Right lung (tissue), 5 donors: Measurements from ENCODE around the gene NDRG3. TPM values are rescaled to one million over a fixed set of nuclear protein-coding genes. Genes with fewer than 3 reads are reported as not detected.
A peak's percentile ranks its signal among the peaks of the same experiment; 100 is the strongest.
"Not testable (repeated sequence)": the region's sequence is repeated elsewhere in the genome, so short reads cannot be mapped to it uniquely, and the experiment has no call there.

Experiments used
- DNase-seq, 2 donors: peaks; one replicate each; pipeline ENCODE4 v3.0.0-alpha.2; 2013
- polyA plus RNA-seq, 5 donors: library from polyadenylated mRNA; unstranded; fragments of 120-200 nt; gene quantifications; one replicate each; pipeline versions ENCODE4 v1.2.1 to v1.2.3, GENCODE V29; 2013; ENCODE audit warnings: inconsistent platforms in 1 of 5, low replicate concordance in 1 of 5; ENCODE audit not compliant: insufficient read length in 5 of 5, insufficient read depth in 1 of 5

Gene NDRG3
- polyA plus RNA-seq, 5 donors: 26.3 to 39.8 (median 33.6) TPM

GRCh38 chr20:36700438-36700837, 45.5 kb downstream of the NDRG3 start:
- DNase-seq: no peak

GRCh38 chr20:36695467-36695866, 50.4 kb downstream of the NDRG3 start:
- not testable (repeated sequence) for DNase-seq

GRCh38 chr20:36688630-36689029, 57.3 kb downstream of the NDRG3 start:
- DNase-seq: no peak

DNA sequence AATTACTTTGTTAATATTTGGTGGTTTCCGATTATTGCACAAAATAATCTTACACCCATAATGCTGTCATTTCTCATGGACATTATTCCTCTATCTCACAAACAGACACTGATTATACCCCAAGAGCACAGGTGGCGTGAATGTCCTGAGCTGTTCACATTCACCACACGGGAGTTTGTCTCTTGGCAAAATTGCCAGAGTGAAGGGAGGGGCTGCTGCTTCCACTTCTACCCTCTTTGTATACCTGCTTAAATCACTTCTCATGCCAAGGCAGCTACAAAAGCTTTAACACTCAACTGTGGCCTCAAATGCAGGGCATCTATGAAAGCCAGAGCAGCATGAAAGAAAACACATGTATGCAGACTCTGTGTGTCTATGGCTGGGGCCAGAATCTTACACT, 58.0 kb downstream of the NDRG3 start:
- DNase-seq: no peak

DNA sequence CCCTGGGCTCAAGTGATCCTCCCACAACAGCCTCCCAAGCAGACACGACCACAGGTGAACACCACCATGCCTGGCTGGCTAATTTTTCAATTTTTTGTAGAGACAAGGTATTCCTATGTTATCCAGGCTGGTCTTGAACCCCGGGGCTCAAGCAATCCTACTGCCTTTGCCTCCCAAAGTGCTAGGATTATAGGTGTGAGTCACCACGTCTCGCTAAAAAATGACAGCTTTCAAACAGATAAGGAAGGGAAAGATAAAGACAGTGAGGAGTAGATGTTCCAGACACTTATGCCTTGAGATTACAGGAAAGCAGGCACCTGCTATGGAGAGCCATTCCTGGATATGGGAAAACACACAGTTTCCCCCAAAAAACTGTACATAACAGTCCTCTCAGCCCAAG, 58.9 kb downstream of the NDRG3 start:
- no peak for DNase-seq

DNA sequence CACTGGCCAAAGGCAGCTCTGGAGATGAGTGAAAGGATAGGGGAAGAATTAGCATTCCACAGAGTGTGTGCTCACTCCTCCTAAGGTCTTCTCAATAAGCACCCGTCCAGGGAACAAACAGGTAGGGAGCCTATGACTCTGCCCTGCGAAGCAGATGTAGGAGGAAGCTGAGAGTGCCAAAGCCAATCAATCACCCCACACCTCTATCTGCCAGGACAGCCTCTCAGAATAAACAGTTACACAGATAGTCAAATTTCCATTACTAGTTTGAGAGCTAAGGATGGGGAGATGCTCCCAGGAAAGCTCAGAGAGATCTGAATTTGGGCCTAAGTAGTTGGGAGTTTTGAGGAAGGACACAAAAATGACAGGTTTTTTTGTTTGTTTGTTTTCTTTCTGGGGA, 59.4 kb downstream of the NDRG3 start:
- DNase-seq: no peak

- no peak for DNase-seq
These were observed 61.1 kb downstream of the NDRG3 start for GRCh38 chr20:36684747-36685146.

DNA sequence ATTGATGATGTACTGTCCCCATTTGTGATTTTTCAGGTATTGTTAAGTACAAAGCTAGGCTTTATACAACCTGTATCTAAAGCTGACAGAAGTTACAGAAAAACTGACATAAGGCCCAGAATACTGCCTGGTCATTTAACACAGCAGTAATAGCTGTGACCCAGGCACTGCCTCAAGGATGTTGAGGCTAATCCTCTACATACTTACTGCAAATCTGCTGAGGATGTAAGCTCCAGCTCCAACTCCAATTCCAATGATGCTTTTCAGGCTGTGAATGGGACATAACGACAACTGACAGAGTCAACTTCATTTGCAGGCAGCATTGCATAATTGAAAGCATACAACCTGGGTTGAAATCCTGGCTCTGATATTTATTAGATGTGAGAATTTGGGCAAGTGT, 63.6 kb downstream of the NDRG3 start:
- DNase-seq: no peak

DNA sequence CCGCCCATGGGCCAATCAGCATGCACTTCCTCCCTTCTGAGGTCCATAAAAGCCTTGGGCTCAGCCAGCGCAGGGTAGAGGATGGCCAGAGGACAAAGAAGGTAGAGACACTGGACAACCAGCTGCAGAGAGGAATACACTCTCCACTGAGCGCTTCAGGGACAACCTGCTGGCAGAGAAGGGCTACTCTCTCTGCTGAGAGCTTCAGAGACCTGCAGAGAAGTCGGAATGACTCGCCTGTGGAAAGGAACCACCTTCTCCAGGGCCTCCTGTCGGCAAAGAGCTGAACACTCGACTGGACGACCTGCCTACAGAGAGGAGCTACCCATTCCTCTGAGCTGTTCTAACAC, 68.5 kb downstream of the NDRG3 start:
- DNase-seq: no peak

DNA sequence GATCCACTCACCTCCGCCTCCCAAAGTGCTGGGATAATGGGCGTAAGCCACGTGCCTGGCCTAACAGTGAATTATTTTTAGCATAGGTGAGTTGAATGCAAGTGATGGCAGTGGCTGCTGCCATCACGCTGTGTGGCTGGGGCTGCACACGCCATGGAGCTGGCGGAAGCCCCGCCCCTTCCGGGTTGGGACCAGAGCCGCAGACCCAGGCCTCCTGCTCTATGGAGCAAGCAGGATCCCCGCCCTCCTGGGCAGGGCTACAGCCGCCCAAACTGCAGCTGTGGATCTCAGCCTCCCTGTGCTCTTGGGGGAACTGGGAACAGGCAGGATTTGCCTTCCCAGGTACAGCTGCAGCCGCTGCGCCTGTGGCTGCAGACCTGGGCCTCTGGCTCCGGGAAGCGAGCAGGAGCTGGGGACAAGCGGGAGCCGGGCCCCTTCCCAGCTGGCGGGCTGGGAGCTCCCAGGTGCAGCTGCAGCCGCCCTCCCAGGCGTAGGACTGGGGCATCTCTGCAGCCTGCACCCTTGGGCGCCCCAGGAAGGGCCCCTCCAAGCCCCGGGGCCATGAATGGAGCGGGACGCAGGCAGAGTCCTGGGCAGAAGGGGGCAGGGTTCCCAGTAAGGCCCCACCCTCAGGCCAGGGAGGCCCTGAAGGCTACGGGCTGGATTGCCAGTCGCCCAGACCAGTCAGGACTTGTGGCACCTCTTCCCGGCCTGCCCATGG, 69.0 kb downstream of the NDRG3 start:
- DNase-seq: no peak

DNA sequence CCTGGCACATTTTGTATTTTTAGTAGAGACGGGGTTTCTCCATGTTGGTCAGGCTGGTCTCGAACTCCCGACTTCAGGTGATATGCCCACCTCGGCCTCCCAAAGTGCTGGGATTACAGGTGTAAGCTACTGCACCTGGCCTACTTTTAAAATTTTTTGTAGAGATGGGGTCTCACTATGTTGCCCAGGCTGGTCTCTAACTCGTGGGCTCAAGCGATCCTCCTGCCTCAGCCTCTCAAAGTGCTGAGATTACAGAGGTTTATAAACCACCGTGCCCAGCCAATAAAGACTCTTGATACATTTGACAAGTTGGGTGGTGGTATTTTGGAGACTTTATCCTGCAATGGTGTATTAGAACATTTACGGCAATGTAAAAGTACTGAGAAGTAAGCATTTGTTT, 70.3 kb downstream of the NDRG3 start:
- not testable (repeated sequence) for DNase-seq

DNA sequence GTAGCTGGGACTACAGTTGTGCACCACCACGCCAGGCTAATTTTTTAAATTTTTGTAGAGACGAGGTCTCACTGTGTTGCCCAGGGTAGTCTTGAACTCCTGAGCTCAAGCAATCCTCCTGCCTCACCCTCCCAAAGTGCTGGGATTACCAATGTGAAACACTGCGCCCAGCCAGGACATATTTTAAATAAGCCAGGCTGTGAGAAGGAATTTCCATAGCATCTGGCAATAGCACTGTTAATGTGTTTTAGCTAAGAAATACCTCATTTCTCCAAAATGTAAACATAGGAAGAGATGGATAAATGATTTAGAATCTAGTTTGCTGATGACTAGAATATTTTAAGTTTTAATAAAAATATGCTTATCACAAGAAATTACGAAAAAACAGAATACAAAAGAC, 72.9 kb downstream of the NDRG3 start:
- no peak for DNase-seq

GRCh38 chr20:36670665-36671357, 75.1 kb downstream of the NDRG3 start:
- no peak for DNase-seq

GRCh38 chr20:36666181-36666740, 79.6 kb downstream of the NDRG3 start:
- DNase-seq: peak in 1 of 2 donors; percentile 22

- DNase-seq: no peak
These were observed 82.9 kb downstream of the NDRG3 start for GRCh38 chr20:36663031-36663430.

- DNase-seq: no peak
These were observed 87.6 kb downstream of the NDRG3 start for GRCh38 chr20:36658300-36658699.

- no peak for DNase-seq
These were observed 89.2 kb downstream of the NDRG3 start for GRCh38 chr20:36656733-36657132.

DNA sequence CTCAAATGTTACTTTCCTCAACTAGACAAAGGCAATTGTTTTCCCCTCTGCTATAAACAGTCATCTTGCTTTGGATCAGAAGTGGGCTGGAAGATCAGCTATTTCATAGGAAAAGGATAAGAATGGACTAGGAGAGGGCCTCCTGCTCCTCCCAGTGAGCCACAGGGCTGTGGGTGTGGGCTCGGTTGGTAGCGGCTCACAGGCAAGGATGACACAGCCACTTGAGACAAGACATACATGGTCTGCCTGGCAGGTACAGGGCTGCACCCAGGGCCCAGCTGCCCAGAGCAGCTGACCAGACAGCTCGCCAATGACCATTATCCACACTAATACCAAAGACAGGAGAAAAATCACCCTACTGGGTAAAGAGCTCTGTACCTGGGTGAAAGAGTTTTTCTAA, 90.9 kb downstream of the NDRG3 start:
- no peak for DNase-seq

GRCh38 chr20:36654506-36654905, 91.4 kb downstream of the NDRG3 start:
- no peak for DNase-seq

GRCh38 chr20:36653456-36653855, 92.4 kb downstream of the NDRG3 start:
- no peak for DNase-seq

DNA sequence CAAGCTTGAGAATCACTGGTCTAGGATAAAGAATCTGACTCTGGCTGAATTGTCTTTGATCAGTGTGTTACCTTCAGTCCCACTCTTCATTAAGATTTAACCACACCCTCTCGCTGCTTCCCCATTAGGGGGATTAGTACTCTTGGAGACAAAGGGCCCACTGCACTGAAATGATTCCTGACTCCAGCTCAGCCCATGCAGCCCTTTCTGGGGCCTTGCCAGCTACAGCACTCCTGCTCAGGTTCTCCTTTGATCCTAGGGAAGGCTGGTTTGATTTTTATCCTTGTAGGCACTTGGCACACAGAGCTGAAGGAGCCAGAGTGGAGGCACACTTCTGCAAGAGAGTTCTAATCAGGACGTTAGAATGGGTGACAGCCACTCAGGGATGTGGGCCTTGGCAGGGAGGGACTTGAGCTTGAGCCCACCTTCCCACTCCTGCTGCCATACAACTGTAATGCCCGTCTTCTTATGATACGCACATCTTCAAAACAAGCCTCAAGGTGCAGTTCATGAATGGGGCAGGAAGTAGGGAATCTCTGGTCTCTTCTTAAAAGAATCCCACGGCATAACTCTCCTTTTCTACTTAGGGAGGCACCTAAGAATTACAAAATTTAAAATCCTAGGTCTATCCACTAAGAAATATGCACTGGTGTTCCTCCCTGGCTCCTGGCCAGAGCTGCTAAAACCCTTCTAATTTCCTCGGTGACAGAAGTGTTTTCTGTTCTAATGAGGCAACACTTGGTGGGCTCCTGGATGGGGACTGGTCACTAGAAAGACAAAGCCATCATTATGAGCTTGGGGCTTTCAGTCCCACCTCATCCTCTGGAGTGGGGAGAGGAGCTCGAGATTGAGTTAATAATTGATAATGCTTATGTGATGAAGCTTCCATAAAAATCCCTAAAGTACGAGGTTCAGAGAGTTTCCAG, 98.4 kb downstream of the NDRG3 start:
- DNase-seq: peak; percentile 25 to 34

DNA sequence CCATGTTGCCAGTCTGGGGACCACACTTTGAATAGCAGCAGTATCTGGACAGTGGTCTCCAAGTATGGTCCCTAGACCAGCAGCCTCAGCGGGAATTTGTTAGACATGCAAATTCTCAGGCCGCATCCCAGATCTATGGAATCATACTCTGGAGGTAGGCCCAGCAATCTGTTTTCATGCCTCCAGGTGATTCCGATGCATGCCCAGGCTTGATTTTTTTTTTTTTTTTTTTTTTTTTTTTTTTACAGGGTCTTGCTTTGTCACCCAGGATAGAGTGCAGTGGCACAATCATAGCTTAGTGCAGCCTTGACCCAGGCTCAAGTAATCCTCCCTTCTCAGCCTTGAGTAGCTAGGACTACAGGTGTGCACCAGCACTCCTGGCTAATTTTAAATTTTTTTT, 99.2 kb downstream of the NDRG3 start:
- DNase-seq: no peak
